CD4-positive, alpha-beta T cell treated with Interleukin-12 subunit alpha and Interleukin-12 subunit beta, for 1 hour (primary cell): ENCODE data around the gene SPINT3.
"Not testable (repeated sequence)": the region's sequence is repeated elsewhere in the genome, so short reads cannot be mapped to it uniquely, and the experiment has no call there.

Experiments used
- DNase-seq: peaks from one replicate; pipeline ENCODE4 v3.0.0-alpha.2; 2020

The SPINT3 gene

DNA sequence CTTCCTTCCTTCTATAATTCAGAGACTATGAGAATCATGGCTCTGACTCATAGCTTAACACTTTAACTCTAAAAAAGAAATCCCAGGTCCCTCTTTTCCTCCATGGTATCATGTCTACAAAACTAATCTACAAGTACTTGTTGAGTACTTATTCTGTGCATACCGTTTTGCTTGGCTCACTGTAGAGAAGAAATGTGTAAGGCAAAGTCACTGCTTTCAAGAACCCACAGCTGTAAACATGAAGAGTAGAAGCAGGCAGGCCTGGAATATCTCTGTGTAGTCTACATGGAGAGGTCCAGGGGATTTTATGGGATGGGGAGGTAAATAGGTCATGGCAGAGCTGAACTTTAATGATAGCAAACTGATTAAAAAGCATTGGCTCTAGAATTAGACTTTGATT lies 13.8 kb downstream of the SPINT3 start:
- DNase-seq = no peak

DNA sequence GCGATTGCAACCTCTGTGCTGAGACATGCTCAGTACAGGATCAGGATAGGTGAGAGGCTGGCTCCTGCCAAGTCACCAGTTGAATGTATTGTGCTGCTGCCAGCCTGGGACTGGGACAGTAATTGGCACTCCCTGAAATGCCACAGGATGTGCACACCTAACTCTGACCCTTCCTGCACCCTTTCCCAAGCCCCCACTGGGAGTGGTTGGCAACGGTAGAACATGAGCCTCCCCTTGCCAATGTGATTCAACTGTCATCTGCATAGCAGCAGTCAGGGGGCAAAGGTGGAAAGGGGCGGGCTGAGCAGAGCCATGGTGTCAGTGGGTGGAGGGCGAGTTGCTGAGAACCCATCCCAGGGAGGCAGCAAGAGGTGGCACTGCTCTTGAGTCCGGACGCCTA lies 15.4 kb downstream of the SPINT3 start:
- no peak for DNase-seq

DNA sequence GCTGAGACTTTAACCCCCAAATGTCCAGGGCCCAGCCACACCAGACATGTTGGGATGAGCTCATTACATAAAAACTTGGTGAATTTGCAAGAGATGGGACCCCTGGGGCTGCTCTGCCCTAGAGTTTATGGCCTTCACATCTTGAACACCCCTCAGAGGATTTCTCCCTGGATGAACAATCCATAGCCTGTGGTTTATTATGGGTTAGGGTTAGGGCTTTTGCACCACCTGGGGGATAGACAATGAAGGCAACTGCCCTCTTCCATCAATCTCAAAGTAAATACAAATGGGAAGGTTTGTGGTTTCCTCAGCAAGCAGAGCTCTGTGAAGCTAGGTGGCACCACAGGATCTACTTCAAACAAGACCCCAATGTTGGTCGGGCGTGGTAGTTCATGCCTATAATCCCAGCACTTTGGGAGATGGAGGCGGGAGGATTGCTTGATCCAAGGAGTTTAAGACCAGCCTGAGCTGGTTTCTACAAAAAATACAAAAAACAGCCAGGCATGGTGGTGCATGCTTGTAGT lies 17.4 kb downstream of the SPINT3 start:
- no peak for DNase-seq

DNA sequence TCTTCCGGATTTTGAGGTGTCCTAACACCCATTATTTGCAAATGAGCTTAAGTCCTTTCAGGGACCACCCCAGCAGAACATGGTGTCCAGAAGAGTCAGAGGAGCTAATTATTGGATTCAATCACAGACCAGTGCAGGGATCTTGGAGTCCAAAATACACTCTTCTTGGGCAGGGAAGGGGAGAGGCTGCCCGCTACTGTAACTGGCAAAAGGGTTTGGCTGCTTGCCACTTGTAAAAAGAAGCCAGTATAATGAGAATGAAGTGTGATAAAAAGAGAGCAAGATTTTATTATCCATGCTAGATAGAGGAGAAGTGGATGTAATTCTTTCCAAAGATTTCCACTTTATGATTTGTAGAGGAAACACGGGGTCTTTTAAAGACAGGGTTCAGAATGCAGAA lies 19.3 kb downstream of the SPINT3 start:
- DNase-seq = no peak

DNA sequence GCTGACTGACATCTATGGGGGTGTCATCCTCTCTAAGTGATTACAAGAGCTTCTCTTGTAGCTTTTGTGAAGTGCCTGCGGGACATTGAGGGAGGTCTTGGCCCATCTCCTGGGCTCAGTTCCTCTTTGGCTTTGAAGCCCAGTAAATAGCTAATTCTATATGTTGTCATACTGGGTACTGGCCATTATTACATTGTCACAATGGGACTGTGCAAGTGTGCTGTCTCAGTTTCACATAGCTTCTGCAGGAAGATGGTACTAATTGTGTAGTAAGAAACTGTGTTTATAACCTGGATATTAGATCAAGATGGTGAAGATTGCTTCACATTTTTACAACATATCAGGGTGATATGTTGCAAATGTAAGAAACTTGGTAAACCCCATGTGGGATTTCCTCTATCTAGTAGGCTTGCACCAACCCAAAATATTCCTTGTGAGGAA lies 19.9 kb downstream of the SPINT3 start:
- no peak for DNase-seq

DNA sequence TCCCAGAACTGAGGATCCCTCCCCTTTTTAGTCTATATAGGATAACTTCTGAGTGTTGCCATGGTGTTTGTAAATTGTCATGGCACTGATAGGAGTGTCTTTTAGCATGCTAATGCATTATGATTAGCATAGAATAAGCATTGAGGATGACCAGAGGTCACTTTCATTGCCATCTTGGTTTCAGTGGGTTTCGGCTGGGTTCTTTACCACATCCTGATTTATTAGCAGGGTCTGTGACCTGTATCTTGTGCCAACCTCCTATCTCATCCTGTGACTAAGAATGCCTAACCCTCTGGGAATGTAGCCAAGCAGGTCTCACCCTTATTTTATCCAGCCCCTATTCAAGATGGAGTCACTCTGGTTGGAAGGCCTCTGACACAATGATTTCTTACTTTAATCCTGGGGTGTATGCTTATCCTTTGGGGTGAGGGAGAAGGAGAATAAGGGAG lies 26.3 kb downstream of the SPINT3 start:
- no peak for DNase-seq

DNA sequence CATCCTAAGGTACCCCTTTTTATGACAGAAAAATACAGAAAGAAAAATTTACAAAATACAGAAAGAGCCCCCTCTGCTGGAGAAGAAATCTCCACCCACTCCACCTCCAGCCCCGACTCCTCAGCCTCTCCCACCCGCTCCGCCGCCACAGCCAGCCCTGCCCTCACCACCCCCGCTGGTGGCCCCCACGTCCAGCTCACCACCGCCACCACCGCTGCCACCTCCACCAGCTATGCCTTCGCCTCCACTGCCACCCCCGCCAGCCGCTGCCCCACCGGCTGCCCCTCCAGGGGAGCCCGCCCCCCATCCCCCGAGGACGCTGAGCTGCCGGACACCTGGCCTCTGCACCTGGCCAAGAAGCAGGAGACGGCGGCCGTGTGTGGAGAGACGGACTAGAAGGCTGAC lies 28.2 kb downstream of the SPINT3 start:
- no peak for DNase-seq

DNA sequence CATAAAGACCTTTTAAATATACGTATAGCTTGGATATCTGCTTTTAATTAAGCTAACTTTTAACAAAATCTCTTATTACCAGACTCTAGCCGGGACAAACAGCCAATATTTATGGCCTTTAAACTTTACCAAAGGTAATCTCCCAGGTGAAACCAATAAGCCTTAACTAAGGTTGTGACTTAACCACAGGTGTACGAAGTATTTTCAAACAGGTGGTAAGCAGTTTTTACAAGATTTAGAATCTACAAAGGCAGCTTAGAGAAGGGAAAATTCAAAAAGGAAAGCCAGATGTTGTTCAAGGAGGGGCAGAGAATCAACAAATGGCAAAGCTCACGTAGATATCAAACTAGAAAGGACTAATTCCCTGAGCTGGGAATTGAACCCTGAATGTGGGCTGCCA lies 30.0 kb downstream of the SPINT3 start:
- no peak for DNase-seq

DNA sequence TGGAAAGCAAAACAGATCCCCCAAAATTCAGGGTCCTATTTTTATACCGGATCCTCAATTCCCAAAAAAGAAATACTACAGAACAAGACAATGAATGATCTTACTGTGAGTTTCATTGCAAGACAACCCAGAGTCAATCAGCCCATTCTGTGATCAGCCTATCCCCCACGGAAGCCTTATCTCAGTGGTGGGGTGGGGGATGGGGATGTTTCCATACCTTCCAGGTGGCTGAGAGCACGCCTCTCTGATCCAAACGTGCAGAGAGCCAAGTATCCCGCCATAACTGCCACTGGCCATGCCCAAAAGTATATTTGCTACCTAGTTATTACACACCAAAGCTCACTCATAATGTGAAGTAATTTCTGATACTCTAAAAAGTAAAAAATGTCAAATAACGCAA lies 30.7 kb downstream of the SPINT3 start:
- no peak for DNase-seq

DNA sequence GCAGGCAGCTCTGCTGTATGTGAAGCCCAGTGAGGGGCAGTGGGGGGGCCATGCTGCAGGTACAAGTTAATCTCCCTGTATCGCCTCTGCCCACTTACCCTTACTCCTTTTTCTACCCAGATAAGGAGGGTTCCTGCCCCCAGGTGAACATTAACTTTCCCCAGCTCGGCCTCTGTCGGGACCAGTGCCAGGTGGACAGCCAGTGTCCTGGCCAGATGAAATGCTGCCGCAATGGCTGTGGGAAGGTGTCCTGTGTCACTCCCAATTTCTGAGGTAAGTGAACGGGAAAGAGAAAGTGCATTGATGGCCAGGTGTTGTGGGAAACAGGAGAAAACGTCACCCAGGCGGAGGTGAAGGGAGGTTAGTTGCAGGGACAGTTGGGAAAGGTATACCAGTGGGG lies 35.6 kb downstream of the SPINT3 start:
- DNase-seq = no peak

DNA sequence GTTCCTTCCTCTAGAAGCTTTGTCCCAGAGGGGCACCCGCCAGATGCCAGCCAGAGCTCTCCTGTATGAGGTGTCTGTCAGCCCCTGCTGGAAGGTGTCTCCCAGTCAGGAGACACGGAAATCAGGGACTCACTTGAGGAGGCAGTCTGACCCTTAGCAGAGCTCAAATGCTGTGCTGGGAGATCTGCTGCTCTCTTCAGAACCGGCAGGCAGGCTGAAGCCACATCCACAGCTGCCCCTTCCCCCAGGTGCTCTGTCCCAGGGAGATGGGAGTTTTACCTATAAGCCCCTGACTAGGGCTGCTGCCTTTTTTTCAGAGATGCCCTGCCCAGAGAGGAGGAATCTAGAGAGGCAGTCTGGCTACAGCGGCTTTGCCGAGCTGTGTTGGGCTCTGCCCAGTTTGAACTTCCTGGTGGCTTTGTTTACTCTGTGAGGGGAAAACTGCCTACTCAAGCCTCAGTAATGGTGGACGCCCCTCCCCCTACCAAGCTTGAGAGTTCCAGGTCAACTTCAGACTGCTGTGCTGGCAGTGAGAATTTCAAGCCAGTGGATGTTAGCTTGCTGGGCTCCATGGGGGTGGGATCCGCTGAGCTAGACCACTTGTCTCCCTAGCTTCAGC lies 37.8 kb downstream of the SPINT3 start:
- not testable (repeated sequence) for DNase-seq

DNA sequence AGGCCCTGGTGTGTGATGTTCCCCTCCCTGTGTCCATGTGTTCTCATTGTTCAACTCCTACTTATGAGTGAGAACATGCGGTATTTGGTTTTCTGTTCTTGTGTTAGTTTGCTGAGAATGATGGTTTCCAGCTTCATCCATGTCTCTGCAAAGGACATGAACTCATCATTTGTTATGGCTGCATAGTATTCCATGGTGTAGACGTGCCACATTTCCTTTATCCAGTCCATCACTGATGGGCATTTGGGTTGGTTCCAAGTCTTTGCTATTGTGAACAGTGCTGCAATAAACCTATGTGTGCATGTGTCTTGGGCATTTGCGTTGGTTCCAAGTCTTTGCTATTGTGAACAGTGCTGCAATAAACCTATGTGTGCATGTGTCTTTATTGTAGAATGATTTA lies 43.1 kb downstream of the SPINT3 start:
- DNase-seq = not testable (repeated sequence)

DNA sequence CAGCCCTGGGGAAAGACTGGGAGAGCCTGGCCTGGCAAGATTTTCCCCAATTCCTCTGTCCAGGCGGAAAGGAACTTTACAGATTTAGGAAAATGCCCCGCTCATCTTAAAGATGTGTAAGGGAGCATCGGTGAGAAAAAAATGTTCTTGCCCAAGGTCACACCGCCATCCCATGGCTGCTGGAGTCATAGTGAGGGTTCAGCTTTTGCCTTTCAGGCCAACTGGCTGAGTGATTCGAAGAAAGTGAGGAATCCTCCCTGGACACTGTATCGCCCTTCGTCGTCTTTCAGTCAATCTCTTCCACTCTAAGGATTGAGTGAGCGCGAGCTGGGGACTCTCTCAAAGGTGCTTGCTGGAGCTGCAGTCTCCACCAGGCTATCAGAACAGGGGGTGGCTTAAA lies 44.5 kb downstream of the SPINT3 start:
- DNase-seq = no peak

DNA sequence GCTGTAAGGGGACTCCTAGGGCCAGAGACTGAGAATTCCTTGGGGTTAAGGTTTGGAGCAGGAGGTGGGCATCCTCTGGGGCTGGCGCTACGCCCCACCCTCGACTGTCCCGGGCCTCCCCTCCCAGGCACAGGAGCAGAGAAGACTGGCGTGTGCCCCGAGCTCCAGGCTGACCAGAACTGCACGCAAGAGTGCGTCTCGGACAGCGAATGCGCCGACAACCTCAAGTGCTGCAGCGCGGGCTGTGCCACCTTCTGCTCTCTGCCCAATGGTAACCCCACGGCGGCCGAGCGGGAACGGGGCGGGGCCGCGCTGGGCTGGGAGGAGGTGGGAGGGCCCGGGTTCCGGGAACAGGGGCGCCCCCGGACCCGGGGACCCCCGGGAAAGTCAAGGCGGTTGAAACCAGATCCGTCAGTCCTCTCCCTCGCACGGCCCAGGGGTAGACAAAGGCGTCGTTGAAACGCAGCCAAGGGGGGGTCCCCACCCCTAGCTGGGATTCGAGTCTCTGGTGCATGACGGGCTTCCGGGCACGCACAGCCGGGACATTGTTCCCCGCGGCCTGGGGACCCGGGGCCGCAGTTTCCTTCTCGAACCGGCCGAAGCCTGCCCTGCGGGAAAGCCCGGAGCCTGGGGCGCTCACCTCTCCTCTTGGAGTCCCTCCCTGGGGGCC lies 45.0 kb downstream of the SPINT3 start:
- no peak for DNase-seq

DNA sequence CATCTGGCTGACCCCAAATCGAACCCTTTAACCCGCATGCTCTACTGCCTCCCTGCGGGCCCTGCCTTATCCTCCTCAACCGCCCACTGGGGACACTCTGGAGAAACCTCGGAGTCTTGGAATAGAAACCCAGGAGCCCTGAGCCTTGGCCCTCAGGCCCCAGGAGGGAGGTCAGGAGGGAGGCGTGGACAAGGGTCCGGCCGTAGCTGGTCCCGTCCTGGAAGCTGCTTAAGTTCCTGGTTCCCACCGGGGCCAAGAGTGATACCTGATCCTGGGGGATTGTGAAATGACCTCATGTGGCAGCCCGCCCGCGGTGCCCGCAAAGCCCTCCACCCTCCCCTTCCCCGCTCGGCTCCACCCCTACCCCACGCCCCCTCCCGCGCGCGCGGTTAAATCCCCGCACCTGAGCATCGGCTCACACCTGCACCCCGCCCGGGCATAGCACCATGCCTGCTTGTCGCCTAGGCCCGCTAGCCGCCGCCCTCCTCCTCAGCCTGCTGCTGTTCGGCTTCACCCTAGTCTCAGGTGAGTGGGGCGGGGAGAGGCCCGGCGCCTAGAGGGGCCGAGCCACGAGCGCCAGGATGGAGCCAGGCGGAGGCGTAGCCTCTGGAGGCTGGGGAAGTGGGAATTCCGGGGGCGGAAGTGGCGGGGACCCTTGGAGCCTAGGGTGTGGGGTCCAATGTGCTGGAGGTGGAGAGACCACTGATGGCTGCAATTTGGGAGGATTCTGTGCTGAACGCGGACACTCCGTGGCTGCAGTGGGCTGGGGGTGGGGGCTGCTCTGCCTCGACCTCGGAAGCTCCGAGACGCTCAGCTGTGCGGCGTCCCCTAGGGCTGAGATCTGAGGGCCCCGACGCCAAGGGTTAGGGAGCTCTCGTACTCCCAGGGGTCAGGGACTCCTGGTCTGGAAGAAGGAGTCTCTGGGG lies 45.8 kb downstream of the SPINT3 start, which contains the start of gene WFDC2:
Gene WFDC2, plus strand, starts transcription at position 418 of the 926 bp plus-strand sequence. Its CDS starts 29 bp downstream, at position 447.
- DNase-seq = no peak

DNA sequence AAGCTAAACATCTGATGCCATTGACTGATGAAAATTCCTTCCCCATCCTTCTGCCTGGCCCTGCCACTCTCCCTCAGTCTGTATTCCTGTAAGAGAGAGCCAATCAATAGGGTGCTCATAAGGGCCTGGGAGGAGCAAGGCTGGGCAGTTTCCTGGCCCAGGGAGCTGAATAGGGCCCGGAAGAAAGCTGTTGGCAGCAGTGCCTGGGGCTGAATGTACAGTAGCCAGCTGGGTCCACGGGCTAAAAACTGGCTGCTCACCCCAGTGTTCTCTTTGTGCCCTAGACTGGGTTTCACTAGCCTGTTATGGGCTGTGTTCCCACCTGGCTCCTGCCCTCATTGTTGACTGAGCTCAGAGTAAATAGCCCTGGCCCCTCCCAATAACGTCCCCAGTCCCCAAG lies 47.6 kb downstream of the SPINT3 start:
- DNase-seq = no peak

DNA sequence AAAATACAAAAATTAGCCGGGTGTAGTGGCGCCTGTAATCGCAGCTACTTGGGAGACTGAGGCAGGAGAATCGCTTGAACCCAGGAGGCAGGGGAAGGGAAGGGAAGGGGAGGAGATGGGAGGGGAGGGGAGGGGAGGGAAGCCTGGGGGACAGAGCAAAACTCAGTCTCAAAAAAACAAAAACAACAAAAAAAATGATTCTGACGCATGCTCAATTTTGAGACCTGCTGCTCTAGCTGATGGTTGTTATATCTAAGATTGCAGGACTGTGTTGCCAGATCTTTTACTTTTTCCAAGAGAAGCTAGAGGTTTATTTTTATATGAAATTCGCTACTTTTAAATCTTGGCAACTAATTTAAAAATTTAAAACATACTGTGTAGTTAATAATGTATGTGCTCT lies 48.2 kb downstream of the SPINT3 start:
- no peak for DNase-seq

DNA sequence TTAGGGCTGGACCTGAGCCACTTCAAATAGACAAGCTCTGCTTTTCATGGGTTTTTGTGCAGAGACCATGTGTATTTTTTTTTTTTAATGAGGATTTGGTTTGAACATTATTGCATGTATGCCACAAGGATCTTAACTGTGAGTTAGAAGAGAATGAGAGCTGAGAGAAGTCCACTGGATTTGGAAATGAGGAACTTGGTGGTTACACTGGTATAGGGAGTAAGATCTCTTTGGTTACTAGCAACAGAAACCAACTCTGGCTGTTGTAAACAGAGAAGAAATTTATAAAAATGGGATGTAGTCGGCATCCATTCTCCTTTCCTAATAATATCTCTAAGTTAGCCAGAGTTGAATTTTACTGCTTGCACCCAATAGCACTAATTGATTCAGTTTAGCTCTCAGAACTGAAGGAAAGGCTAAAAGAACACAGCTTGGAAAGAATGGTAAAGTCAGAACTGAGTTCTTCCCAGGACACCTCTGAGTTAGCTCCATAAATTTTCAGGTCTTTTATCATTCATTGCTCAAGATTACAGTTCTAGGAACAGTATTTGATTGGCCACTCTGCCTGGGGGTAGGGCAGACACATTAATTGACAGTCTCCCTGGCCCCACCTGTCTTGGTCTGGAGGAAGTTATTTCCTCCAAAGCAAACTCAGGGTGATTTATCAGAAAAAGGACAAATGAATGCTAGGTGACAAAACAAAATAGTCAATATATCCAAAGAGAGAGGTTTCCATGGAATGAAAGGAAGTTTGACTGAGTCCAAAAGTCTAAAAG lies 49.7 kb downstream of the SPINT3 start:
- no peak for DNase-seq

DNA sequence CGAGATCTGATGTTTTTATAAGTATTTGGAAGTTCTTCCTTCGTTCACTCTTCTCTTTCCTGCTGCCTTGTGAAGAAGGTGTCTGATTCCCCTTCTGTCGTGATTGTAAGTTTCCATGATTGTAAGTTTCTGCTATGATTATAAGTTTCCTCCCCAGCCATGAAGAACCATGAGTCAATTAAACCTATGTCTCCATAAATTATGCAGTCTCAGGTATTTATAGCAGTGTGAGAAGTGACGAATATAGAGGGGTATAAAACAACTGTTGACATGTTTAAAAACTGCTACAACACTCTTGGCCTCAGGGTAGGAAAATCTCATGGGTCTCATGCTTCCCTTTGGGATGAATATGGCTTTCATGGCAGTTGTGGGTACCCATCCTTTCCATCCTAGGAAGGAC lies 51.7 kb downstream of the SPINT3 start:
- DNase-seq = no peak

DNA sequence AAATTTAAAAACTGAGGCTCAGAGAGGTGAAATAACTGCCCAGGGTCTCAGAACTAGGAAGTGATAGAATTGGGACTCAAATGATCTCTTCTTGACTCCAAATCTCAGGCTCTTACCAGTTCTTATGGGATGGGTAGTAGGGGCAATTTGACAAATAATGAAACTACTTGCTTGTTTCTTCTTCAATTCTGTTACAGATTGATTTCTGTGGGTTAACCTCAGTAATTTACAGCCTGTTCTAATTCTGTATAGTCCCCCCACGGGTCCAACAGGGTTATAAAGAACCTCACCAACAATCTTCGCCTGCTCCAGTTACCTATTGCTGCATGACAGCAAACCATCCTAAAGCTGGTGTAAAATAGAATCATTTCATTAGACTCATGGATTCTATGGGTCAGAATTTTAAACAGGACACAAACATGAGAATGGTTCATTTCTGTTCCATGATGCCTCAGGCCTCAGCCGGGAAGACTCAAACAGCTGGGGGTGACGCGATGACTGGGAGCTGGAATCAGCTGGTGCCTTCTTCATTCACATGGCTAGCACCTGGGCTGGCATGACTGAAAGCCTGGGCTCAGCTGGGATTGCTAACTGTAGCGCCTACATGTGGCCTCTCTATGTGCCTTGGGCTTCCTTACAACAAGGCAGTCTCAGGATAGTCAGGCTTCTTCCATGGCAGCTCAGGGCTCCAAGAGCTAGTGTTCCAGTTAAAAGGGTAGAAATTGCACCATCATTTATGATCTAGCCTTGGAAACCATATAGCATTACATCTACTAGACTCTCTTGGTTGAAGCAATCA lies 52.5 kb downstream of the SPINT3 start:
- no peak for DNase-seq
